HG03039 (cell line): ENCODE measurements around the gene GDPD5.

ENCODE experiments used
- ATAC-seq: cut with Tn5 transposase; IDR thresholded peaks from one replicate; pipeline ENCODE4 v1.9.1; 2021; ENCODE audit warnings: mild to moderate bottlenecking, moderate library complexity; ENCODE audit not compliant: unreplicated experiment

Gene GDPD5

GRCh38 chr11:75536786-75537641 is 11.3 kb upstream of the GDPD5 start:
- ATAC-seq: peak; percentile 81

- no peak for ATAC-seq
Observed at GRCh38 chr11:75535071-75535470, 9.3 kb upstream of the GDPD5 start.

DNA sequence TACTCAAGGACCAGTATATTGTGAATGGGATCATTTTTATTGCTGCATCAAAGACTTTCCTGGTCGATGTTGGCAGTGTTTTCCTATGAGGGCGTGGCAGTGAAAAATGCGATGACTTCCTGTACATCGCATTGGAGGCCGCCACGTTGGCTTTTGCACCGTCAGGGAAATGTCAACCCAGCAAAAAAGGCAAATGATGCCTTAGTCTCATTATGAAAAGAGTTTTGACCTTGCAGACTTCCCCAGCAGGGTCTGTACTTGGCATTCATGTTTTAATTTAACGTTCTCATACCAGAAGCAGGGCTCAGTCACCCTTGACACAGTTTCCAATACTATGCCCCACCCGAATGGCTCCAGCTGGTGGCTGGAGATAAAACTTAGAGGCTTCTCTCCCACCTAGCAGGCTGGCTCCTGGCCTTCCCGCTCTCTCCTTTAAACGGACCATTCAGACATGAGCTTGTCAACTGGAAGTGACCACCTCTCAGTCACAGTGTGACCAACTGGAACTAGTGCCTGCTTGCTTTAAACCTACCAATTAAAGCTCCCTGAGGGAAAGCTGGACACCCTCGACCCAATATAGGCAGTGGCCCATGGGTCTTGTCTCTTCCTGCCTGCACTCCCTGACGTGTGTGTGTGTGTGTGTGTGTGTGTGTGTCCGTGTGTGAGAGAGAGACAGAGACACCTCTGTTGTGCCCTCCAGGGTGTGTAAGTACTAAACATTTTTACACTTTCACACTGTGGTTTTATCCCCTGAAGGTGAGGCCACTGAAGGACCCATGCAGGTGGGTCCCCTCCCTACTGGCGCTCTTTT is 8.7 kb upstream of the GDPD5 start:
- no peak for ATAC-seq

DNA sequence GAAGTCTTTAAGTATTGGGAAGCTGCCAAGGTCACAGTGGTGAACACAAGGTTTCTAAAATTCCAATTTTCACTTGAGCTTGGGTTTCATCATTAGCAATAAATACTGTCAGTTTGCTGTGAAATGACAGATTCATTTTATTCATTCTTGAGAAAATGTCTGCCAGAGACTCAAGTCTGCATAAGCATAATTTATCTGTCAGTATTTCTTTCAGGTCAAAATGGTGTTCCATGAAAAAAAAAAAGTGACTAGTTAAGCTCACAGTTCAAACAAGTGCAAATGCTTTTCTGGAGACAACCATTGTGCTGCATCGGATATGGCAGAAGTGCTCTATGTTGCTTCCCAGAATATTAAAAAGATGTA is 8.1 kb upstream of the GDPD5 start:
- no peak for ATAC-seq

DNA sequence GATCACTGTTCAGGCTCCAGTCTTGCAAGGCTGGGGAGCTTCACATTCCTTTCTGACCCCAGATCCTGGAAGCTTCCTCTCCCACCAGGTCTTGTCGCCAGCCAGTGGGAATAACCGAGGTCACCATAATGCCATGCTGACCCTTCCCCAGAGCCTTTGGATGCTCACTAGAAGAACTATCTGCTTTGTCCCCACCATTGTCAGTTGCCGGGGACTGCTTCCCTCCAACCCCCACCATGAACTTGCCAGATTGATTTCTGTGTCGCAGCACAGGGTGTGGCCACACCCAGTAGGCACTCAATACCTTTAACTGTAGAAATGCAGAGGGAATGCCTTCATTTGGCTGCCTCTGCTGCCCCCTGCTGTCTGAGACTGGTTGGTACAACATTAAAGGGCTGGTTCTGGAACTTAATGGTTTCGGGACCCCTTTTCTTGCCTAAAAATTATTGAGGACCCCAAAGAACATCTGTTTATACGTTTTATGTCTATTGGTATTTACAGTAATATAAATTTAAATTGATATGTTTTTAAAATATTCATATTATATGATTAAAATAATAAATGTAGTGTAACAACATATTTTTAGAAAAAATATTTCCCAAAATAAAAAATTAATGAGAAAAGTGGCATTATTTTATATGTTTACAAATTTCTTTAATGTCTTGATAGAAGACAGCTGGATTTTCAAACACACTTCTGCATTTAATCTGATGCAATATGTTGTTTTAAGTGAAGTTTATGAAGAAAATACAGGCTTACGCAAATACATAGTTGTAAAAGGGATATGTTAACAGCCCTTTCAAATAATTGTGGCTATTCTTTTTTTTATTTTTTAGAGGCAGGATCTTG is 6.7 kb upstream of the GDPD5 start:
- no peak for ATAC-seq

GRCh38 chr11:75531325-75531724 is 5.6 kb upstream of the GDPD5 start:
- ATAC-seq: no peak

- ATAC-seq: no peak
Observed at GRCh38 chr11:75530577-75530976, 4.8 kb upstream of the GDPD5 start.

- no peak for ATAC-seq
Observed at GRCh38 chr11:75527938-75528735, 2.4 kb upstream of the GDPD5 start.

DNA sequence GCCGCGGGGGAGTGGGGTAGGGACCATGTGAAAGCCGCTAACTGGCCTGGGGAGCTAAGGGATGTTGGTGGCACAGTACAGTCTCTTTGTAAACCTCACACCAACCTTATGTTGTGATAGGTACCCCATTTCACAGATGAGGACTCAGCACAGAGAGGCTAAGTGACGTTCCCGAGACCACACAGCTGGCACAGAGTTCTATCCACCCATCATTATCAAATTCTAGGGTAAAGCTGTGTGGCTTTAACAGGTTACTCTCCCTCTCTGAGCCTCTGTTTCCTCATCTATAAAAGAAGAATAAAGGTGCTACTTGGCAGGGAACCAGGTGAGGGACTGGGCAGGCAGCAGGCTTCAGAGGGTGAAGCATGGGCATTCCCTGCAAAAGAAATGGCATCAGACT is 1.4 kb upstream of the GDPD5 start:
- no peak for ATAC-seq

GRCh38 chr11:75526192-75526541 is 426 bp upstream of the GDPD5 start:
- ATAC-seq: no peak

DNA sequence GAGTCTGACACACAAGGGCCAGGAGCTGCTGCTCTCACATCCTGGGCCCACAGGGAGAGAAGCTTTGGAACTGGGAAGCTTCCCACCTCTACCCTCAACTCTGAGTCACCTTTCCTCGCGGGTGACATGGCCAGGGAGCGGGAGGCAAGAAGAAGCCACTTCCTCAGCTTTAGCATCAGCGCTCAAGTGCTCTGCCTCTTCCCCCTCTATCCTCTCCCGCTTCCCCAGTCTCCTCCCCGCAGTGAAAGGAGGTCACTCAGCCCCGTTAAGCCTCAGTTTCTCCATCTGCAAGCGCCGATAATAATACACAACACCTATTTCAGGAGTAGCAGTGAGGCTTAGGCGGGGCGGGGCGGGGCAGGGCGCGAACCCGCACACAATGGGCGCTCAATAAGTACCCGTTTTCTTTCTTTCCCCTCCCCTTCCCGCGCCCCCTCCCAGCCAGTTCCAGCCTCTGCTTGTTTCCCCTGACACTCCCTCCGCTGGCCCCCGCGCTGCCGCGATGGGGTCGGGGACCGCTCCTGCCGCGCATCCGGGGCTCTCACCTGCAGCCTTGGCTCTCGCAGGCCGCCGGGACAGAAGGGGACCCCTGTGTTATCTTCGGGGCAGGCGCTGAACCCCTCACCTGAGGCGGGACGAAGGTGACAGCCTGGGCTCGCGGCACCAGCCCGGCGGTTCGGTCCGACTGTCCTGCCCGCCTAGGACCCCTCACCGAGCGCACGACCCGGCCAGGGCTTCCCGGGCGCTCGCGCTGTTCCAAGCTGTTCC is 892 bp downstream of the GDPD5 start:
- ATAC-seq: no peak

DNA sequence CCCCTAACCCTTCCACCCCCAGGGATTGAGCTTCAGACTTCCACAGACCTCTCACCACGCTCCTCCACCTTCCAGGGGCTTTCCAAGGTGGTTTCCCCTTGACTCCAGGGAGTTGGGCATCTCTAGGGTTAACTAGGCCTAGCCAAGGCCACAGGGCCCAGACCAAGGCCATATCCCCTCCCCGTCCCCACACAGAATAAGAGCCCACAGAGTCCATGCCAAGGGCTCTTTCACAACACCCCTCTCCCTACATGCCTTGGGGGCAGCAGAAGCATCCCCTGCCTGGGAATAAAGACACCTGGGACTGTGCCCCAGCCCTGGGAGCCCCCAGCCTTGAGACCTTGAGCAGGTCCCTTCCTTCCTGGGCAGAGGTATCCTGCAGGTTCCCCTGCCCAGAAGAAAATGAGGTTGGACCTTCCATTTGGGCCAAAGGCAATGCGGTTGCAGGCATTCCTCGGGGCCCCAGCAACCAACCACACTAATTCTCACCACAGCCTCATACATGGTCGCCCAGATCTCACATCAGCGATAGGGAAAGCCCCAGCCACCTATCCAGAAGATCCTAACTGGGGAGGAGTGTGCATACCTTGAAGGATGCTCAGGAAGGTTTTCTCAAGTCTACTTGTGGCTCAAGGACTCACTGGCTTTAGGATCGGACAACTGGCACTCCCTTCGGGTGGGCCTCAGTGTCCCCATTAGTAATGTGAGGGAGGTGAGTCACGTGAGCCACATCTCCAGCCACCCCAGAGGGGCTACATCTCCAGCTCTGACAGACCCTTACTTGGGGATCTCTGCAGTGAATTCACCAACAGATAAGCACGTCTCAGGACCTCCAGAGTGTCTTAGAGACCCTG is 1.7 kb downstream of the GDPD5 start:
- no peak for ATAC-seq

DNA sequence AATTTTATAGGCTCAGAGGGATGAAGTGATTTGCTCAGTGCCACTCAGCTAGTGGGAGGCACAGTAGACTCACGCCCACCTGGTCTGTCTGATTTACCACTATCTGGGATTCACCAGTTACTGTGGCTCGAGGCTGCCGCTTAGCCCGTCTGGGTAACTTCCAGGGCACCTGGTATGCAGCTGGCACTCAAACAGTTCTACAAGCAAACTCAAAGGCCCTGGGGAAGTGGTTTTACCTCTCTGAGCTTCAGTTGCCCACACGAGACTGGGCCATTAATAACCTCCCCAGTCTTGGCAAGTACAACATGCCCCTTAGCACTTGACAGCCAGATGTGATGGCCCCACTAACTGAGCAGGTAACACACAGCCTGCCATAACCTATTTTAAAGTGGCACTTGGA is 2.6 kb downstream of the GDPD5 start:
- no peak for ATAC-seq

DNA sequence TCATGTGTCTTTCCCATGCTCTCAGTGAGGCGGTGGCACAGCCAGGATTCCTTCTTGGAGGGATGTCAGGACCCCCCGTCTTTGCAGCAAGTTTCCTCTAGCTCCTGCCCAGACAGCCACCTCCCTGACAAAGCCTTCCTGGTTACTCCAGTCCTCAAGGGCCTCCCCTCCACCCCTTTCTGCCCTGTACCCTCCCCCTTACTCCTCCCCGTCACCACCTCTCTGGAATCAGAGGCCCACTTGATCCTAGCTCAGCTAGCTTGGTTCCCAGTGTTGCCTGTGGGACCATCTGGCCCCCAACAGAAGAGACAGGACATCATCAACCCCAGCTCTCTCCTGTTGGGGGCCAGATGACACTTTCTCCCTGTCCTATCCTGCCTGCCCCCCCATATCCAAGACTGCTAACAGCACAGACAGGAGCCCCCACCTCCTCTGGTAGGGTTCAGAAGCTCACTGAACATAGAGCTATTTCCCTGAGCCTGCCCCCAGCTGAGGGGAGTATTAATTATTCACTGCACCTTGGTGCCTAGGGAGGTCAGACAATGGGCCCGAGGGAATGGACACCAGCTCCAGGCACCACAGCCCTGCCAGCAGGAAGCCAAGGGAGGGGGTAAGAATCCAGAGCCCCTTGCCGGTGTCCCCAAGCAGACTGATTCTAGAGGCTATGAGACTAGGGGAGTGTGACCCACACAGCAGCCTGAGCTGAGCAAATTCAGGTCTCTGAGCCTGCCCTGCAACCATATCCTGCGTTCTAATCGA is 3.3 kb downstream of the GDPD5 start:
- ATAC-seq: no peak

DNA sequence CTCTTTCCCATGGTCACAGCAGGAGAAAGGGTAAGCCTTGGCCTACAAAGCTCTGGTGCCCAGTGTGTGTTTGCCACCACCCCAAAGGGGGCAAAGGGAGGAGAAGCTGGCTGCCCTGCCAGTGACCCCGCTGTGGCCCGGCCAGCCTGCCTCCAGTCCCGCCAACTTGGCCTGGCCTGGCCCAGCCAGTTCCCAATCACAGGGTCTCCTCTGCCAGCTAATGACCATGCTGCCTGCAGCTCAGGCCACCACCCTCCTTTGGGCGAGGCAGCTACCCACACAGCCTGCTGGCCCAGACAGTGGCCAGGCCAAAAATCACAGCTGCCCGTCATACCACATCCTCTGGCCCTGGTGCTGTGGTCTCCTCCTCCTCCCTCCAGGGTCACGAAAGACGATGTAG is 5.1 kb downstream of the GDPD5 start:
- no peak for ATAC-seq

DNA sequence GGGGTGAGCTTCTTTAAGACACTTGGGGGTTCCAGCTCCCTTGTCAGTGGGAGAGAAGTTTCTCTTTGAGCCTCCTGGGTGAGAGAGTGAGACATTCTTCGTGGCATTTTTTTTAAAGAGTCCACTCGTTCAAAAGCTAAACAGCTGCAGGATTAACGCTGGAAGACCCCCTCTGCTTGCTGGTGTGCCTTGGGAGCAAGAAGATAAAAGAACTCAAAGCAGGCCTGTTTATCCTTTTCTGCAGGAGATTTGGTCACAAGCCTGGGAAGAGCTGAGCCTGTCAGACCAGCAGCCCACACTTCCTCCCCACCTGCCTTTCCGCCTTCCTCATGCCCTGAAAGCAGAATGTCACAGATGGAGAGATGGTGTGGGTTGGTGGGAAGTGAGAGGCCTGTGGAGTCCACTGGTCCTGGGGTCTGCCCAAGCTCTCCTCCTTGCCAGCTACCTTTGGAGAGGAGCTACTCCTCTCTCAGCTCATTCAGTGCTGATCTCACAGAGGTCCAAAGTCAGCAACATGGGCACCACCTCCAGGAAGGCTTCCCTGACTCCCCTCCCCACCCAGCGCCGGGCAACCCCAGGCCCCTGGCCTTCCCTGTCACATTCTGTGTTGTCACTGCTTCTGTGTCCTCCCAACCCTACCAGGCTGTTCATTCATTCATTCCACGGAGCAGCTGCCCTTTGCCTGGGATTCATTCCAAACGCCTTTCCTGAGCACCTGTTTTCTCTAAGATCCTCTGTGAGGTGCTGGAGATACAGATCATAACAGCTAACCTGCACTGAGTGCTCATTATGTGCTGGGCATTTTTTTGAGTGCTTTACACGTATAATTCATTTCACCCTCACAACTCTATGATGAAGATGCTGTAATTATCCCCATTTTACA is 6.7 kb downstream of the GDPD5 start:
- no peak for ATAC-seq

GRCh38 chr11:75518204-75518549 is 7.6 kb downstream of the GDPD5 start:
- no peak for ATAC-seq
